ENCODE data around the gene ATF7IP. TPM values are rescaled to one million over a fixed set of nuclear protein-coding genes. Genes with fewer than 3 reads are reported as not detected.

The ATF7IP gene
- total and polyA plus RNA-seq, 4 donors = 7.0 to 98.4 (median 31.7) TPM

- DNase-seq (no peak), ATAC-seq (ENCODE audit: low FRiP score) (no peak)
- H3K27me3 ChIP-seq (ENCODE audit: control insufficient read depth in 1 of 2, insufficient read depth in 2 of 2, low read length in 1 of 2) = no peaks in the 10 kb centered on the region
- 85 to 92% methylated on average over 4 of the region's 4 CpGs for WGBS, 2 donors
- H3K4me1 ChIP-seq (ENCODE audit: control insufficient read depth in 1 of 2, insufficient read depth in 2 of 2, low read length in 2 of 2) = no peaks in the 10 kb centered on the region
- peaks cover 2 to 3% of the 10 kb centered on the region in 2 donors for H3K36me3 ChIP-seq (ENCODE audit: control insufficient read depth in 1 of 2, insufficient read depth in 2 of 2, low read length in 1 of 2)
- intact Hi-C loops (cut with DNase I) = no loop called here
- no peak overlapping the region for H3K4me3 ChIP-seq (ENCODE audit: low read length in 2 of 2)
- H3K27ac ChIP-seq (ENCODE audit: low read depth in 1 of 2, low read length in 2 of 2) = no peak overlapping the region
- no peaks in the 10 kb centered on the region for H3K9me3 ChIP-seq (ENCODE audit: control insufficient read depth, low read length)
These were observed 108.3 kb downstream of the ATF7IP start for GRCh38 chr12:14473707-14474287.

GRCh38 chr12:14479004-14479403 lies 113.5 kb downstream of the ATF7IP start:
- Histone ChIP-seq H3K4me3 (ENCODE audit: low read length in 2 of 2) (no peak overlapping the region), H3K27me3 (ENCODE audit: control insufficient read depth in 1 of 2, insufficient read depth in 2 of 2, low read length in 1 of 2) (no peaks in the 10 kb centered on the region), H3K27ac (ENCODE audit: low read depth in 1 of 2, low read length in 2 of 2) (no peak overlapping the region), H3K36me3 (ENCODE audit: control insufficient read depth in 1 of 2, insufficient read depth in 2 of 2, low read length in 1 of 2) (peaks cover 0 to 6% of the 10 kb centered on the region in 2 donors), H3K9me3 (ENCODE audit: control insufficient read depth, low read length) (no peaks in the 10 kb centered on the region), H3K4me1 (ENCODE audit: control insufficient read depth in 1 of 2, insufficient read depth in 2 of 2, low read length in 2 of 2) (no peaks in the 10 kb centered on the region)
- intact Hi-C loops (cut with DNase I) = no loop called here
- no peak for ATAC-seq (ENCODE audit: low FRiP score)
- 88 to 97% methylated on average over 1 of the region's 1 CpG for WGBS, 2 donors
- DNase-seq = no peak

- H3K9me3 ChIP-seq (ENCODE audit: control insufficient read depth, low read length) = no peaks in the 10 kb centered on the region
- ATAC-seq (ENCODE audit: low FRiP score) = no peak
- intact Hi-C loops (cut with DNase I) = no loop called here
- H3K36me3 ChIP-seq (ENCODE audit: control insufficient read depth in 1 of 2, insufficient read depth in 2 of 2, low read length in 1 of 2) = peaks cover 0 to 7% of the 10 kb centered on the region in 2 donors
- no peak for DNase-seq
- no peaks in the 10 kb centered on the region for H3K27me3 ChIP-seq (ENCODE audit: control insufficient read depth in 1 of 2, insufficient read depth in 2 of 2, low read length in 1 of 2)
- H3K27ac ChIP-seq (ENCODE audit: low read depth in 1 of 2, low read length in 2 of 2) = no peak overlapping the region
- no peak overlapping the region for H3K4me3 ChIP-seq (ENCODE audit: low read length in 2 of 2)
- H3K4me1 ChIP-seq (ENCODE audit: control insufficient read depth in 1 of 2, insufficient read depth in 2 of 2, low read length in 2 of 2) = no peaks in the 10 kb centered on the region
These were observed 115.7 kb downstream of the ATF7IP start for GRCh38 chr12:14481201-14481600.

- intact Hi-C loops (cut with DNase I) = no loop called here
- ATAC-seq (ENCODE audit: low FRiP score) = no peak
- no peak for DNase-seq
- Histone ChIP-seq H3K4me3 (ENCODE audit: low read length in 2 of 2) (no peak overlapping the region), H3K9me3 (ENCODE audit: control insufficient read depth, low read length) (no peaks in the 10 kb centered on the region), H3K4me1 (ENCODE audit: control insufficient read depth in 1 of 2, insufficient read depth in 2 of 2, low read length in 2 of 2) (no peaks in the 10 kb centered on the region), H3K27me3 (ENCODE audit: control insufficient read depth in 1 of 2, insufficient read depth in 2 of 2, low read length in 1 of 2) (no peaks in the 10 kb centered on the region), H3K27ac (ENCODE audit: low read depth in 1 of 2, low read length in 2 of 2) (no peak overlapping the region), H3K36me3 (ENCODE audit: control insufficient read depth in 1 of 2, insufficient read depth in 2 of 2, low read length in 1 of 2) (peaks cover 0 to 8% of the 10 kb centered on the region in 2 donors)
- WGBS, 2 donors = 97 to 100% methylated on average over 1 of the region's 1 CpG
These were observed 116.9 kb downstream of the ATF7IP start for GRCh38 chr12:14482361-14482760.

GRCh38 chr12:14482886-14483285 lies 117.4 kb downstream of the ATF7IP start:
- H3K4me1 ChIP-seq (ENCODE audit: control insufficient read depth in 1 of 2, insufficient read depth in 2 of 2, low read length in 2 of 2) = no peaks in the 10 kb centered on the region
- H3K27me3 ChIP-seq (ENCODE audit: control insufficient read depth in 1 of 2, insufficient read depth in 2 of 2, low read length in 1 of 2) = no peaks in the 10 kb centered on the region
- H3K9me3 ChIP-seq (ENCODE audit: control insufficient read depth, low read length) = no peaks in the 10 kb centered on the region
- intact Hi-C loops (cut with DNase I) = no loop called here
- WGBS, 2 donors = 93 to 96% methylated on average over 2 of the region's 2 CpGs
- ATAC-seq (ENCODE audit: low FRiP score) (no peak), DNase-seq (no peak)
- no peak overlapping the region for H3K27ac ChIP-seq (ENCODE audit: low read depth in 1 of 2, low read length in 2 of 2)
- no peak overlapping the region for H3K4me3 ChIP-seq (ENCODE audit: low read length in 2 of 2)
- H3K36me3 ChIP-seq (ENCODE audit: control insufficient read depth in 1 of 2, insufficient read depth in 2 of 2, low read length in 1 of 2) = peaks cover 0 to 8% of the 10 kb centered on the region in 2 donors

- no peak for ATAC-seq (ENCODE audit: low FRiP score)
- Histone ChIP-seq H3K9me3 (ENCODE audit: control insufficient read depth, low read length) (peaks cover 4% of the 10 kb centered on the region), H3K4me1 (ENCODE audit: control insufficient read depth in 1 of 2, insufficient read depth in 2 of 2, low read length in 2 of 2) (no peaks in the 10 kb centered on the region), H3K27ac (ENCODE audit: low read depth in 1 of 2, low read length in 2 of 2) (no peak overlapping the region), H3K36me3 (ENCODE audit: control insufficient read depth in 1 of 2, insufficient read depth in 2 of 2, low read length in 1 of 2) (peaks cover 0 to 9% of the 10 kb centered on the region in 2 donors), H3K27me3 (ENCODE audit: control insufficient read depth in 1 of 2, insufficient read depth in 2 of 2, low read length in 1 of 2) (no peaks in the 10 kb centered on the region), H3K4me3 (ENCODE audit: low read length in 2 of 2) (no peak overlapping the region)
- WGBS, 2 donors = 68 to 69% methylated on average over 2 of the region's 2 CpGs
- intact Hi-C loops (cut with DNase I) = no loop called here
- no peak for DNase-seq
These were observed 129.8 kb downstream of the ATF7IP start for GRCh38 chr12:14495326-14495725.

GRCh38 chr12:14505626-14506596 lies 140.4 kb downstream of the ATF7IP start:
- Histone ChIP-seq H3K36me3 (ENCODE audit: control insufficient read depth in 1 of 2, insufficient read depth in 2 of 2, low read length in 1 of 2) (peaks cover 0 to 3% of the 10 kb centered on the region in 2 donors), H3K27me3 (ENCODE audit: control insufficient read depth in 1 of 2, insufficient read depth in 2 of 2, low read length in 1 of 2) (no peaks in the 10 kb centered on the region), H3K9me3 (ENCODE audit: control insufficient read depth, low read length) (no peaks in the 10 kb centered on the region), H3K27ac (ENCODE audit: low read depth in 1 of 2, low read length in 2 of 2) (no peak overlapping the region), H3K4me1 (ENCODE audit: control insufficient read depth in 1 of 2, insufficient read depth in 2 of 2, low read length in 2 of 2) (no peaks in the 10 kb centered on the region), H3K4me3 (ENCODE audit: low read length in 2 of 2) (no peak overlapping the region)
- intact Hi-C loops (cut with DNase I) = no loop called here
- DNase-seq (no peak), ATAC-seq (ENCODE audit: low FRiP score) (no peak)
- 82% methylated on average over 6 of the region's 6 CpGs for WGBS, 2 donors

- no peak for DNase-seq
- no peak overlapping the region for H3K4me3 ChIP-seq (ENCODE audit: low read length in 2 of 2)
- peaks cover 0 to 3% of the 10 kb centered on the region in 2 donors for H3K36me3 ChIP-seq (ENCODE audit: control insufficient read depth in 1 of 2, insufficient read depth in 2 of 2, low read length in 1 of 2)
- no peaks in the 10 kb centered on the region for H3K9me3 ChIP-seq (ENCODE audit: control insufficient read depth, low read length)
- H3K4me1 ChIP-seq (ENCODE audit: control insufficient read depth in 1 of 2, insufficient read depth in 2 of 2, low read length in 2 of 2) = no peaks in the 10 kb centered on the region
- intact Hi-C loops (cut with DNase I) = no loop called here
- no peak for ATAC-seq (ENCODE audit: low FRiP score)
- WGBS, 2 donors = 62 to 67% methylated on average over 3 of the region's 3 CpGs
- no peaks in the 10 kb centered on the region for H3K27me3 ChIP-seq (ENCODE audit: control insufficient read depth in 1 of 2, insufficient read depth in 2 of 2, low read length in 1 of 2)
- H3K27ac ChIP-seq (ENCODE audit: low read depth in 1 of 2, low read length in 2 of 2) = no peak overlapping the region
These were observed 145.1 kb downstream of the ATF7IP start for GRCh38 chr12:14510574-14510973.

All from aorta (tissue), 5 donors.